ENCODE data around the gene URB1. TPM values are rescaled to one million over a fixed set of nuclear protein-coding genes. Genes with fewer than 3 reads are reported as not detected.

Gene URB1
- total and polyA plus RNA-seq, 12 donors = 5.2 to 31.6 (median 16.1) TPM

DNA sequence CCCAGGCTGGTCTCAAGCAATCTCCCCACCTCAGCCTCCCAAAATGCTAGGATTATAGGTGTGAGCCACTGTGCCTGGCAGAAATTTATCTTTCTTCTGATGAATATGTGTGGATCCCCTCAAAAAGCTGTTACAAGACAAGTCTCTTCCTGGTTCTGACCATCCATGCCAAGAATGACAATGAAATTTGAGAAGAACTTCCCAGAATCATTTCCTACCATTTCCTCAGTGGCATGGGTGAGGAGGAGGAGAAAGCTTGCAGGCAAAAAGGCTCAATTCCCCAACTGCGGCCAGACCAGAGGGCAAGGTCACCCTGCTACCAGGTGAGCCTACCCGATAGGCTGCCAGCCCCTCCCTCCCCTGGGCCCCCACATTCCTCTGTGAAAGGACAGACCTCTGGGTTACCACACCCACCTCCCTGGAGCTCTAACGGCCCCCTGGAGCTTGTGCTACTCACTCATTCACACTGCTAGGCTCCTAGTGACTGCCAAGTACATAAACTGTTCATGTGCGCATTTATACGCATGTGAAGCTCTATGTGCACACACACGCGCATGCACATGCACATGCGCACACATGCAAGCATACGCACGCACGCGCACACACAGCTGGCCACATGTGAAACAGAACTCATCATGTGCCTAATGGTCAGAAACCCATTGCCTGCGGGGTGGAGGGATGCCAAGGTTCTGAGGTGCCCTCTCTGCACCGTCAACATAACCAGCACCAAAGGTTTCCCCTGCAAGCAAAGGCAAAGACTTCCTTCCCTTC lies 77.1 kb downstream of the URB1 start:
- Histone ChIP-seq H3K9me3 (replicated peaks in 1 of 3) (no peaks in the 10 kb centered on the region), H3K4me3 (no peak overlapping the region), H3K27ac (no peak overlapping the region), H3K36me3 (replicated peaks in 1 of 2) (peaks cover 0 to 86% of the 10 kb centered on the region in 2 donors), H3K4me1 (replicated peaks in 1 of 2) (no peaks in the 10 kb centered on the region), H3K27me3 (no peaks in the 10 kb centered on the region)
- DNase-seq = peak in 2 of 7 donors; percentile 18 to 50
- TF ChIP-seq CTCF (IDR thresholded peaks at IDR 0.05) = no peak
- TF ChIP-seq POLR2A (IDR thresholded peaks at IDR 0.05) = no peak
- 88 to 90% (median 88%) methylated on average over 13 to 14 of the region's 14 CpGs for whole genome bisulfite sequencing, 4 donors
- intact Hi-C loops (cut with DNase I) = no loop called here

DNA sequence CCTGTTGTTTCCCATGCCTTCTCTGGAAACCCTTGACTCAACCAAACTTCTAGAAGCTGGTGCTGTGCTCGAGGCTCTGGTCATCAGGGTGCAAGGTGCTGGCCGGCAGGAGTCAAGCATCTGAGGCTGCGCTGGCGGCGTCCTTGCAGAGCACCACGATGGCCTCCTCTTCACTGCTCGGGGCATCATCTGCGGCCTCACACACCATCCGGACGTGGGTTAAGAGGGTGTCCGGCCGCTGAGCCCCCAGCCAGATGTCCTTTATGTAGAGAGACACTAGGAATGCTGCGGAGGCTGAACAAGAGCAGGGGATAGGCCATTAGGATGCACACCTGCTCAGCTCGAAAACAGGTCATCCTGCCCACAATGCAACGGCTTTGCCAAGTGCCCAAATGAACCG lies 78.0 kb downstream of the URB1 start:
- peaks cover 0 to 78% of the 10 kb centered on the region in 2 donors for H3K36me3 ChIP-seq (replicated peaks in 1 of 2)

GRCh38 chr21:32312976-32313375 lies 79.8 kb downstream of the URB1 start:
- TF ChIP-seq POLR2A (IDR thresholded peaks at IDR 0.05) (no peak), CTCF (IDR thresholded peaks at IDR 0.05) (no peak)
- peaks cover 0 to 59% of the 10 kb centered on the region in 2 donors for H3K36me3 ChIP-seq (replicated peaks in 1 of 2)
- H3K27ac ChIP-seq = no peak overlapping the region
- H3K9me3 ChIP-seq (replicated peaks in 1 of 3) = no peaks in the 10 kb centered on the region
- H3K4me3 ChIP-seq = no peak overlapping the region
- WGBS, 4 donors = 90 to 99% (median 94%) methylated on average over 6 of the region's 6 CpGs
- peaks cover 6 to 7% of the 10 kb centered on the region in 2 donors for H3K4me1 ChIP-seq (replicated peaks in 1 of 2)
- DNase-seq = peak in 2 of 7 donors; percentile 11 to 44
- intact Hi-C loops (cut with DNase I) = no loop called here
- H3K27me3 ChIP-seq = no peaks in the 10 kb centered on the region

More for the DNA sequence above, 78.0 kb downstream of the URB1 start:
- peak in 1 of 7 donors; percentile 44 for DNase-seq
- H3K4me3 ChIP-seq = no peak overlapping the region
- intact Hi-C loops (cut with DNase I) = no loop called here
- WGBS, 4 donors = 95 to 100% (median 97%) methylated on average over 10 to 16 of the region's 16 CpGs
- H3K4me1 ChIP-seq (replicated peaks in 1 of 2) = no peaks in the 10 kb centered on the region
- no peaks in the 10 kb centered on the region for H3K27me3 ChIP-seq
- no peaks in the 10 kb centered on the region for H3K9me3 ChIP-seq (replicated peaks in 1 of 3)
- no peak for TF ChIP-seq POLR2A (IDR thresholded peaks at IDR 0.05)
- TF ChIP-seq CTCF (IDR thresholded peaks at IDR 0.05) = no peak
- no peak overlapping the region for H3K27ac ChIP-seq

- intact Hi-C loops (cut with DNase I) = no loop called here
- Histone ChIP-seq H3K9me3 (replicated peaks in 1 of 3) (no peaks in the 10 kb centered on the region), H3K4me3 (no peak overlapping the region), H3K36me3 (replicated peaks in 1 of 2) (peaks cover 0 to 53% of the 10 kb centered on the region in 2 donors), H3K4me1 (replicated peaks in 1 of 2) (peaks cover 6 to 7% of the 10 kb centered on the region in 2 donors), H3K27me3 (no peaks in the 10 kb centered on the region), H3K27ac (no peak overlapping the region)
- DNase-seq = peak in 2 of 7 donors; percentile 12 to 50
- TF ChIP-seq CTCF (IDR thresholded peaks at IDR 0.05) (no peak), POLR2A (IDR thresholded peaks at IDR 0.05) (no peak)
- 81 to 86% (median 84%) methylated on average over 5 of the region's 5 CpGs for WGBS, 4 donors
Observed at GRCh38 chr21:32312326-32312725, 80.5 kb downstream of the URB1 start.
